HEK293 (cell line): Measurements from ENCODE around the gene PLEKHA4.
A peak's percentile ranks its signal among the peaks of the same experiment; 100 is the strongest.

ENCODE experiments used
- HOXA7 ChIP-seq: sonication (generic); formaldehyde crosslinking; IDR thresholded peaks from 2 replicates; pipeline ENCODE4 v1.8.1; 2022; ENCODE audit warnings: missing genetic modification reagents, borderline replicate concordance
- MYNN ChIP-seq: fragments of 450-650 bp; formaldehyde crosslinking; IDR thresholded peaks from 2 replicates; pipeline ENCODE4 v1.5.1; 2016; ENCODE audit warnings: missing biosample characterization, missing genetic modification characterization, borderline replicate concordance
- OSR2 ChIP-seq: fragments of 450-650 bp; formaldehyde crosslinking; IDR thresholded peaks from 2 replicates; pipeline ENCODE4 v1.5.1; 2016; ENCODE audit warnings: missing biosample characterization, missing genetic modification characterization
- SCRT1 ChIP-seq: fragments of 450-650 bp; formaldehyde crosslinking; IDR thresholded peaks from 2 replicates; pipeline ENCODE4 v1.5.1; 2016; ENCODE audit warnings: missing biosample characterization, missing genetic modification characterization, borderline replicate concordance
- SP7 ChIP-seq: fragments of 450-650 bp; formaldehyde crosslinking; IDR thresholded peaks from 2 replicates; pipeline ENCODE4 v1.5.1; 2016; ENCODE audit warnings: missing biosample characterization, missing genetic modification characterization
- ZBTB1 ChIP-seq: fragments of 450-650 bp; formaldehyde crosslinking; IDR thresholded peaks from 2 replicates; pipeline ENCODE4 v1.5.1; 2016; ENCODE audit warnings: missing biosample characterization, missing genetic modification characterization
- ZBTB17 ChIP-seq: fragments of 450-650 bp; formaldehyde crosslinking; IDR thresholded peaks from 2 replicates; pipeline ENCODE4 v1.5.1; 2016; ENCODE audit warnings: missing biosample characterization, missing genetic modification characterization
- ZBTB7A ChIP-seq: fragments of 450-650 bp; formaldehyde crosslinking; IDR thresholded peaks from 2 replicates; pipeline ENCODE4 v1.5.1; 2016; ENCODE audit warnings: low read depth, missing biosample characterization, missing genetic modification characterization
- ZNF114 ChIP-seq: fragments of 450-650 bp; formaldehyde crosslinking; IDR thresholded peaks from 2 replicates; pipeline ENCODE4 v1.5.0; 2017; ENCODE audit warnings: missing biosample characterization, missing genetic modification characterization
- ZNF121 ChIP-seq: fragments of 450-650 bp; formaldehyde crosslinking; IDR thresholded peaks from 2 replicates; pipeline ENCODE4 v1.5.1; 2016; ENCODE audit warnings: missing biosample characterization, missing genetic modification characterization
- ZNF133 ChIP-seq: fragments of 450-650 bp; formaldehyde crosslinking; IDR thresholded peaks from 2 replicates; pipeline ENCODE4 v1.5.1; 2016; ENCODE audit warnings: missing biosample characterization, missing genetic modification characterization
- ZNF169 ChIP-seq: fragments of 450-650 bp; formaldehyde crosslinking; IDR thresholded peaks from 2 replicates; pipeline ENCODE4 v1.5.1; 2016; ENCODE audit warnings: missing biosample characterization, missing genetic modification characterization
- ZNF174 ChIP-seq: fragments of 450-650 bp; formaldehyde crosslinking; IDR thresholded peaks from 2 replicates; pipeline ENCODE4 v1.5.0; 2017; ENCODE audit warnings: missing biosample characterization, mild to moderate bottlenecking, missing genetic modification characterization
- ZNF18 ChIP-seq: fragments of 450-650 bp; formaldehyde crosslinking; IDR thresholded peaks from 2 replicates; pipeline ENCODE4 v1.5.1; 2016; ENCODE audit warnings: missing biosample characterization, missing genetic modification characterization
- ZNF211 ChIP-seq: fragments of 450-650 bp; formaldehyde crosslinking; IDR thresholded peaks from 2 replicates; pipeline ENCODE4 v1.5.1; 2016; ENCODE audit warnings: low read depth, missing biosample characterization, missing genetic modification characterization
- ZNF214 ChIP-seq: fragments of 450-650 bp; formaldehyde crosslinking; IDR thresholded peaks from 2 replicates; pipeline ENCODE4 v1.5.1; 2017; ENCODE audit warnings: missing biosample characterization, mild to moderate bottlenecking, missing genetic modification characterization, borderline replicate concordance
- ZNF221 ChIP-seq: fragments of 450-650 bp; formaldehyde crosslinking; IDR thresholded peaks from 2 replicates; pipeline ENCODE4 v1.5.1; 2017; ENCODE audit warnings: missing biosample characterization, missing genetic modification characterization, borderline replicate concordance
- ZNF23 ChIP-seq: fragments of 450-650 bp; formaldehyde crosslinking; IDR thresholded peaks from 2 replicates; pipeline ENCODE4 v1.5.1; 2016; ENCODE audit warnings: missing biosample characterization, missing genetic modification characterization, borderline replicate concordance
- ZNF280D ChIP-seq: fragments of 450-650 bp; formaldehyde crosslinking; IDR thresholded peaks from 2 replicates; pipeline ENCODE4 v1.5.1; 2016; ENCODE audit warnings: missing biosample characterization, missing genetic modification characterization
- ZNF302 ChIP-seq: fragments of 450-650 bp; formaldehyde crosslinking; IDR thresholded peaks from 2 replicates; pipeline ENCODE4 v1.5.1; 2016; ENCODE audit warnings: missing biosample characterization, missing genetic modification characterization, low read depth
- ZNF311 ChIP-seq: fragments of 450-650 bp; formaldehyde crosslinking; IDR thresholded peaks from 2 replicates; pipeline ENCODE4 v1.5.1; 2017; ENCODE audit warnings: missing biosample characterization, missing genetic modification characterization, borderline replicate concordance
- ZNF324 ChIP-seq: fragments of 450-650 bp; formaldehyde crosslinking; IDR thresholded peaks from 2 replicates; pipeline ENCODE4 v1.5.1; 2016; ENCODE audit warnings: missing biosample characterization, missing genetic modification characterization
- ZNF426 ChIP-seq: fragments of 450-650 bp; formaldehyde crosslinking; IDR thresholded peaks from 2 replicates; pipeline ENCODE4 v1.5.1; 2017; ENCODE audit warnings: missing biosample characterization, missing genetic modification characterization, mild to moderate bottlenecking, inconsistent platforms, moderate library complexity
- ZNF473 ChIP-seq: fragments of 450-650 bp; formaldehyde crosslinking; IDR thresholded peaks from 2 replicates; pipeline ENCODE4 v1.5.1; 2017; ENCODE audit warnings: missing biosample characterization, missing genetic modification characterization
- ZNF513 ChIP-seq: fragments of 450-650 bp; IDR thresholded peaks from 2 replicates; pipeline ENCODE4 v1.5.1; 2018; ENCODE audit warnings: missing biosample characterization, missing genetic modification characterization
- ZNF621 ChIP-seq: fragments of 450-650 bp; formaldehyde crosslinking; IDR thresholded peaks from 2 replicates; pipeline ENCODE4 v1.5.1; 2017; ENCODE audit warnings: missing biosample characterization, missing genetic modification characterization
- ZNF629 ChIP-seq: fragments of 450-650 bp; formaldehyde crosslinking; IDR thresholded peaks from 2 replicates; pipeline ENCODE4 v1.5.1; 2017; ENCODE audit warnings: missing biosample characterization, missing genetic modification characterization
- ZNF664 ChIP-seq: fragments of 450-650 bp; formaldehyde crosslinking; IDR thresholded peaks from 2 replicates; pipeline ENCODE4 v1.5.1; 2016; ENCODE audit warnings: missing biosample characterization, missing genetic modification characterization
- ZNF837 ChIP-seq: fragments of 450-650 bp; formaldehyde crosslinking; IDR thresholded peaks from 2 replicates; pipeline ENCODE4 v1.5.1; 2016; ENCODE audit warnings: missing biosample characterization, missing genetic modification characterization
- ZNF843 ChIP-seq: fragments of 450-650 bp; formaldehyde crosslinking; IDR thresholded peaks from 2 replicates; pipeline ENCODE4 v1.5.1; 2016; ENCODE audit warnings: missing biosample characterization, missing genetic modification characterization
- ZSCAN16 ChIP-seq: fragments of 450-650 bp; formaldehyde crosslinking; IDR thresholded peaks from 2 replicates; pipeline ENCODE4 v1.5.1; 2016; ENCODE audit warnings: missing biosample characterization, missing genetic modification characterization
- ZSCAN30 ChIP-seq: fragments of 450-650 bp; IDR thresholded peaks from 2 replicates; pipeline ENCODE4 v1.5.1; 2018; ENCODE audit warnings: missing biosample characterization, mild to moderate bottlenecking, missing genetic modification characterization, moderate library complexity
- ZSCAN4 ChIP-seq: fragments of 450-650 bp; formaldehyde crosslinking; IDR thresholded peaks from 2 replicates; pipeline ENCODE4 v1.5.1; 2017; ENCODE audit warnings: missing biosample characterization, missing genetic modification characterization
- ZXDB ChIP-seq: fragments of 450-650 bp; formaldehyde crosslinking; IDR thresholded peaks from 2 replicates; pipeline ENCODE4 v1.5.1; 2016; ENCODE audit warnings: missing biosample characterization, missing genetic modification characterization
- TF ChIP-seq, protein P1 (sequence below): fragments of 450-650 bp; formaldehyde crosslinking; IDR thresholded peaks from 2 replicates; pipeline ENCODE4 v1.5.1; 2017; ENCODE audit warnings: missing biosample characterization, missing genetic modification characterization

The PLEKHA4 gene

GRCh38 chr19:48822514-48822913, 45.9 kb downstream of the PLEKHA4 start (continued):
- TF ChIP-seq ZNF513 (peak; percentile 97), ZXDB (no peak), ZNF221 (no peak), ZNF121 (tag by site-specific recombination) (no peak), ZNF629 (no peak), ZNF621 (tag by site-specific recombination) (no peak), ZSCAN4 (tag by site-specific recombination) (no peak), SCRT1 (tag by site-specific recombination) (0 out of 2 replicates have a peak, but pooled peaks have one; percentile 15), ZBTB1 (tag by site-specific recombination) (no peak), ZNF302 (tag by site-specific recombination) (peak; percentile 14; the same call in 1 of the 2 replicates), MYNN (tag by site-specific recombination) (no peak), ZNF169 (tag by site-specific recombination) (no peak), ZNF843 (tag by site-specific recombination) (no peak), ZNF214 (tag by site-specific recombination) (no peak), ZNF211 (tag by site-specific recombination) (peak; percentile 26; the same call in 1 of the 2 replicates), ZNF324 (no peak), ZNF664 (no peak), ZNF280D (tag by site-specific recombination) (no peak), ZBTB7A (tag by site-specific recombination) (no peak), ZNF473 (tag by site-specific recombination) (no peak), ZNF23 (0 out of 2 replicates have a peak, but pooled peaks have one; percentile 21), ZNF18 (tag by site-specific recombination) (no peak), ZNF837 (tag by site-specific recombination) (no peak), ZSCAN30 (tag by site-specific recombination) (no peak), ZNF174 (tag by site-specific recombination) (no peak), ZNF311 (tag by site-specific recombination) (peak; percentile 80), ZBTB17 (tag by site-specific recombination) (no peak), OSR2 (no peak), ZSCAN16 (tag by site-specific recombination) (no peak), HOXA7 (CRISPR knock-in tag) (no peak), ZNF133 (tag by site-specific recombination) (no peak), SP7 (no peak), ZNF114 (tag by site-specific recombination) (0 out of 2 replicates have a peak, but pooled peaks have one; percentile 26), ZNF426 (tag by site-specific recombination) (no peak)
- TF ChIP-seq, protein P1, sequence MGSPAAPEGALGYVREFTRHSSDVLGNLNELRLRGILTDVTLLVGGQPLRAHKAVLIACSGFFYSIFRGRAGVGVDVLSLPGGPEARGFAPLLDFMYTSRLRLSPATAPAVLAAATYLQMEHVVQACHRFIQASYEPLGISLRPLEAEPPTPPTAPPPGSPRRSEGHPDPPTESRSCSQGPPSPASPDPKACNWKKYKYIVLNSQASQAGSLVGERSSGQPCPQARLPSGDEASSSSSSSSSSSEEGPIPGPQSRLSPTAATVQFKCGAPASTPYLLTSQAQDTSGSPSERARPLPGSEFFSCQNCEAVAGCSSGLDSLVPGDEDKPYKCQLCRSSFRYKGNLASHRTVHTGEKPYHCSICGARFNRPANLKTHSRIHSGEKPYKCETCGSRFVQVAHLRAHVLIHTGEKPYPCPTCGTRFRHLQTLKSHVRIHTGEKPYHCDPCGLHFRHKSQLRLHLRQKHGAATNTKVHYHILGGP (tag by site-specific recombination): peak; percentile 1; the same call in 1 of the 2 replicates
